Activated naive CD4-positive, alpha-beta T cell treated with anti-CD3 and anti-CD28 coated beads, Interleukin-2, amount 50 U/mL, for 72 hours (primary cell): ENCODE data around the gene SEMA6C. TPM values are rescaled to one million over a fixed set of nuclear protein-coding genes. Genes with fewer than 3 reads are reported as not detected.
A peak's percentile ranks its signal among the peaks of the same experiment; 100 is the strongest.

ENCODE experiments used
- ATAC-seq, 2 donors: fragments of 150-1000 bp; cut with Tn5 transposase; 2 replicates each; pipeline ENCODE4 v1.10.0; 2021; ENCODE audit warnings: mild to moderate bottlenecking in 2 of 2, moderate library complexity in 2 of 2
- DNase-seq, 2 donors: peaks; one replicate each; pipeline ENCODE4 v3.0.0; 2021 to 2022; ENCODE audit warnings: low spot score in 2 of 2
- H3K27ac Mint-ChIP-seq, 2 donors: one replicate each; pipeline ENCODE4 v1.8.0; 2022; ENCODE audit warnings: mild to moderate bottlenecking in 2 of 2, mixed read lengths in 2 of 2
- H3K36me3 Mint-ChIP-seq, 2 donors: one replicate each; pipeline ENCODE4 v1.8.0; 2022; ENCODE audit warnings: mixed read lengths in 2 of 2
- H3K9me3 Mint-ChIP-seq, 2 donors: one replicate each; pipeline ENCODE4 v1.8.0; 2022; ENCODE audit warnings: mixed read lengths in 2 of 2
- total RNA-seq, 2 donors: library from RNA; stranded (reverse); gene quantifications; one replicate each; pipeline ENCODE4 v1.2.3, GENCODE V29; 2022

Gene SEMA6C
- total RNA-seq, 2 donors from 2014 or later: 2.8 to 7.1 TPM

DNA sequence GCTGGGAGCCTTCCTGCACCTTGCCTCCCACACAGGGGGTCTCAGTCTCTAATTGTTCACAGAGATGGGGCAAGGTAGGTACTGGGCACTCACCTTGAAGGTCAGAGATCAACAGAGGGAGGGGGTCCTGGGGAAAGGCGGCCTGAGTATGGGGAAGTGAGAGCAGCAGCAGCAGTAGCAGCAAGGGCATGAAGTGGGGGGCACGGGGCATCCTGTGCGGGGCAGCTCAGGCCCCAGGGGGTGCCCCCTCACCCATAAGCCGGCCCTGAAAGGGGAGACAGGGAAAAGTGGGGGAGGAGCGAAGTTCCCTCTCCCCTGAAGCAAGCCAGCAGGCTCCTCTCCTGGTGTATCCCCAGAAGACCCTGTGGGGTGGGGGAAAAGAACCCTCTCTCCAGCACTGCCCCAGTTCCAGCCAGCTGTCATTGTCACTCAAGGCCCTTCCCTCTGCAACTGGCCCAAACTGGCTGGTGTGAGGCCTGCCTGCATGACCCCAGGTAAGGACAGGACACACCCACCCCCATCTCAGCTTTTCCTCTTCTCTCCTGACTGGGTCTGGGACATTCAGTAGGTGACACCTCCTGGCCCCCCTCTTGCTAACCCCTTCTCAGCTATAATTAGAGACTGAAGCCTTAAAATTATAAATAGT is 3.9 kb downstream of the SEMA6C start:
- DNase-seq (no peak), ATAC-seq (no peak)
- H3K27ac Mint-ChIP-seq: no peak overlapping the region
- H3K36me3 Mint-ChIP-seq: no peaks in the 10 kb centered on the region
- no peaks in the 10 kb centered on the region for H3K9me3 Mint-ChIP-seq

GRCh38 chr1:151137789-151138188 is 8.6 kb downstream of the SEMA6C start:
- Mint-ChIP-seq H3K36me3 (no peaks in the 10 kb centered on the region), H3K9me3 (no peaks in the 10 kb centered on the region), H3K27ac (no peak overlapping the region)
- ATAC-seq (no peak), DNase-seq (no peak)

DNA sequence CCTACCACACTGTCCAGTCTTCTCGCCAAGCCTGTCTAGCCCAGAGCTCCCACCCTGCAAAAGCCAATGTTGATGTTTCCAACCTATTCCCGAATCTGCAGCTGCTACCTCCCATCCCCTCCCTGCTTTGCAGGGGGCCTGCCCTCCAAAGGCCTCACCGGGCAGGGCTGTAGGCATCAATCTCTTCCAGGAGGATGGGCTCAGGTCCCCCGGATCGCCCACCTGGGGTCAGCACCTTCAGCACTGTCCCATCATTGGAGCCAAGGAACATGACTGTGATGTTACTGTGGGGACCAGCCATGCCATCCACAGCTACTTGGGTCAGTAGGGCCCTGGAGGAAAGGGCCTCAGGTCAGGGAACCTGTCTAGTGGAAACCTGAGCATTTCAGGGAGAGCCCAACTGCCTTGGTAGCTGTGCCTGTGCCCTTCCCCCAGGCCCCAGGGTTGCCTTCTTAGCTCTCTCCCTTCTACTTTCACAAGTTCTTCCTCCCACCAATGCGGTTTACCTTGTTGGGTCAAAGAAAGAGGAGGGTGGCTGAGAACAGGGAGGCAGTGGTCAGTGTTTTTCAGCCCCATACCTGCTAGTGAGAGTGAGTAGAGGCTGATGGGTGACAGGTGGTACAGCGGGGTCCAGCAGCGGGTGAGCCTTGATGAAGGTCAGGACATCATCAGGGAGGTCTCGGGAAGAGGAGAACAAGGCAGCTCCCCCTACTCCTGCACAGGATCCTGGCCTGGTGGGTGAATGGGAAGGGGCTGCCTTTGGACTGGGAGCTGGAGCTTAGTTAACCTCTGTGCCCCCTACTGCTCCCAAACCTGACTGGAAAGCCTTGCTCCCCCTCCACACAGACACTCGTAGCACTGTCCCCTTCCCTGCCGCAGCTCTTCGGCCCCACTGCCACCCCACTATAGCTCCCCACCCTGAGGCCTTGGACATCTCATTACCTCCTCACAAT is 10.7 kb downstream of the SEMA6C start:
- ATAC-seq: no peak
- H3K36me3 Mint-ChIP-seq: no peaks in the 10 kb centered on the region
- DNase-seq: no peak
- H3K9me3 Mint-ChIP-seq: no peaks in the 10 kb centered on the region
- peak overlapping the region in 1 of 2 donors; percentile 4 for H3K27ac Mint-ChIP-seq

GRCh38 chr1:151134991-151135390 is 11.4 kb downstream of the SEMA6C start:
- Mint-ChIP-seq H3K9me3 (no peaks in the 10 kb centered on the region), H3K27ac (peak overlapping the region in 1 of 2 donors; percentile 46), H3K36me3 (no peaks in the 10 kb centered on the region)
- no peak for ATAC-seq
- no peak for DNase-seq

DNA sequence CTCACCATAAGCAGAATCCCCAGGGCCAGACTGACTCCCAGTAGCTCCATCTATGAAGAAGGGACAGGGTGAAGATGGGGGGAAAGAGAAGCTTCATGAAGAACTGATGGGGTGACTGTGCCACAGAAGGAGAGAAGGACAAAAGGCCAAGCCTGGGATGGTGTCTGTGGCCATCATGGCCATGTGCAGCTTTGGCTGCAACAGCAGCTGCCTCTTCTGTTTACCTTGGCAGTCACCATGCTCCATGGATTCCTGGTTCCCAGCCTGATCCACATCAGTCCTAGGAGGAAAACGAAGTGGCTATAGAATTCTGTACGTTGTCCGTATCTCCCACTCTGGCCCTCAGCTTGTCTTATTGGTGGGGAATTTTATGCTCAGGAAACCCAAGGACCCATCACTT is 12.0 kb downstream of the SEMA6C start:
- no peak overlapping the region for H3K27ac Mint-ChIP-seq
- ATAC-seq (no peak), DNase-seq (no peak)
- no peaks in the 10 kb centered on the region for H3K36me3 Mint-ChIP-seq
- H3K9me3 Mint-ChIP-seq: no peaks in the 10 kb centered on the region

DNA sequence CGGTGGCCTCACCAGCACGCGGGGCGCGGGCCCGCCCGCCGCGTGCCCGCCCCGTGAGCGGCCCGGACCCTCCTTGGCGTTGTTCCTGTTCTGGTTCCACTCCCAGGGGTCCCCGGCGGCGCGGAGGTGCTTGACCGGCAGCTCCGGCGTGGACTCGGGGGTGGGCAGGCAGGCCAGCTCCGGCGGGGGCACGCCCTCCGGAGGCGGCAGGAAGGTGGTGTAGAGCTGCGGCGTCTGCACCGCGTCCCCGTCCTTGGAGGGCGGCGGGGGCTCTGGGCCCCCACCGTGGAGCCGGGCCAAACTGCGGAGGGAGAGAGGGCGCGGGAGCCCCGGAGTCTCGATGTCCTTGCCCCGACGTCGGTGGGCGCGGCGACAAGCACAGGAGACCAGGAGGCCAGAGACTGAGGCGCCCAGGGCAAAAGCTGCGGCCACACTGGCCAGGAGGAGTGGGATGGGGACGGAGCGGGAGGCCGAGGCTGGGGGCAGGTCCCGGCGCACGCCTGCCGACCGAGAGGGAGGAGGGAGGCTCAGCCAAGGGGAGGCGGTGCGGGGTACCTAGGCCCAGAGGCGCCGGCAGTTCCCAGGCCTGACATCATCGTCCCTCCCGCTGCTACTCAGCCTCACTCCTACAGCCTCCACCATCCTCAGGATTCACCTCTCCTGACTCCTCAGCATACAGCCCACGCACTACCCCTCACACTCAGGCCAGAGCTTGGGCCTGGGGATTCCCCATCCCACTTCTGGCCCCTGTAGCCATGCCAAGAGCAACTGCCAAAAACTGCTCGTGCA is 13.2 kb downstream of the SEMA6C start:
- Mint-ChIP-seq H3K27ac (no peak overlapping the region), H3K9me3 (no peaks in the 10 kb centered on the region), H3K36me3 (no peaks in the 10 kb centered on the region)
- no peak for ATAC-seq
- peak in 1 of 2 donors; percentile 55 for DNase-seq

GRCh38 chr1:151132335-151133017 is 14.0 kb downstream of the SEMA6C start:
- ATAC-seq: no peak

GRCh38 chr1:151131701-151132334 is 14.6 kb downstream of the SEMA6C start:
- peak overlapping the region; percentile 60 to 68 for H3K27ac Mint-ChIP-seq
- no peaks in the 10 kb centered on the region for H3K36me3 Mint-ChIP-seq
- peak in 1 of 2 donors; percentile 40 for DNase-seq
- no peak for ATAC-seq
- H3K9me3 Mint-ChIP-seq: no peaks in the 10 kb centered on the region

More at GRCh38 chr1:151132335-151133017, 14.0 kb downstream of the SEMA6C start:
- Mint-ChIP-seq H3K9me3 (no peaks in the 10 kb centered on the region), H3K36me3 (no peaks in the 10 kb centered on the region), H3K27ac (no peak overlapping the region)
- DNase-seq: peak in 1 of 2 donors; percentile 44

DNA sequence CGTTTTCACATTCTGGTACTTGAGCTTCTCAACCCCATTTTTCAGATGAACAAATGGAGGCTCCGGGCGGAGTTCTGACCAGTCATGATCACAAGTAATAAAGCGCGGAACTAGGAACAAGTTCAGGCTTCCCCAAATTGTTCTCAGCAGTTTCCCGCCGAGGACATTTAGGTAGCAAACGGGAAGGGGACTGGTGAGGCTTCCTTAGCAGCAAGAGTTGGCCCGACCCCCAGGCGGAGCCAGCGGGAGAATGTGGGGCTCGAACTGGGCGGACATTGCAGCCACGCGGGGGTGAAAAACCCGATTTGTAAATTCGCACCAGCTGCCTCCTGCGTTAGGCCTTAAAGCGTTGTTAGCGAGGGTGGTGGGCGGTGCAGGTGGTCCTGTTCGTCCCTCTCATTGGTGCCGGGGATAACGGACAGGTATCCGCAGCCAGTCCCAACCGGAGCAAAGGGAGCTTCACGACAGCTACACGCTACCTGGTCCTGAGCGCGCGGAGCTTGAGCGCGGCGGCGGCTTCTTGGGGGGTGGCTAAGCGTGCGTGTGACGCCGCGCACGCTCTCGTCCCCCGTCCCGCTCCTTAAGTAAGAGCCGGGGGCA is 15.3 kb downstream of the SEMA6C start:
- Mint-ChIP-seq H3K27ac (peak overlapping the region; percentile 26 to 60), H3K36me3 (no peaks in the 10 kb centered on the region), H3K9me3 (no peaks in the 10 kb centered on the region)
- ATAC-seq: peak; percentile 97 to 100
- DNase-seq: peak; percentile 76 to 81

GRCh38 chr1:151128800-151129199 is 17.6 kb downstream of the SEMA6C start:
- H3K36me3 Mint-ChIP-seq: no peaks in the 10 kb centered on the region
- no peak overlapping the region for H3K27ac Mint-ChIP-seq
- ATAC-seq (no peak), DNase-seq (no peak)
- H3K9me3 Mint-ChIP-seq: no peaks in the 10 kb centered on the region

GRCh38 chr1:151124763-151125403 is 21.5 kb downstream of the SEMA6C start:
- Mint-ChIP-seq H3K36me3 (no peaks in the 10 kb centered on the region), H3K27ac (peak overlapping the region in 1 of 2 donors; percentile 45), H3K9me3 (no peaks in the 10 kb centered on the region)
- no peak for ATAC-seq
- DNase-seq: no peak

- no peak overlapping the region for H3K27ac Mint-ChIP-seq
- H3K9me3 Mint-ChIP-seq: no peaks in the 10 kb centered on the region
- DNase-seq (no peak), ATAC-seq (no peak)
- no peaks in the 10 kb centered on the region for H3K36me3 Mint-ChIP-seq
These were observed 32.6 kb downstream of the SEMA6C start for GRCh38 chr1:151113877-151114276.

- no peaks in the 10 kb centered on the region for H3K36me3 Mint-ChIP-seq
- ATAC-seq (no peak), DNase-seq (no peak)
- no peaks in the 10 kb centered on the region for H3K9me3 Mint-ChIP-seq
- H3K27ac Mint-ChIP-seq: no peak overlapping the region
These were observed 38.1 kb downstream of the SEMA6C start for GRCh38 chr1:151108331-151108730.

DNA sequence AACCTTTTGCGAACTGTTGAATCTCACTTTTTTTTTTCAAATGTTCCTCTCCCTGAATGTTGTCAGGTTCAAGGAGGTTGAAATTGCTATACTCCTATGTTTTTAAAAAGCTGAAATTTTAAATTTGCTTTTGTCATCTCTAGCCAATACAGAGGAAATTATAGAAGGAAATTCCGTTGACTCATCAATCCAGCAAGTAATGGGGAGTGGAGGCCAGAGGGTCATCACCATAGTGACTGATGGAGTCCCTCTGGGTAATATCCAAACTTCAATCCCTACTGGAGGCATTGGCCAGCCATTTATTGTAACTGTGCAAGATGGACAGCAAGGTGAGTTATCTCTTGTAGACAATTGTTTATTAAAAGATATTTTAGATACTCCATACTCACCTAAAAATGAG is 39.5 kb downstream of the SEMA6C start:
- DNase-seq: no peak
- Mint-ChIP-seq H3K9me3 (no peaks in the 10 kb centered on the region), H3K27ac (no peak overlapping the region), H3K36me3 (no peaks in the 10 kb centered on the region)
- no peak for ATAC-seq

GRCh38 chr1:151104630-151105029 is 41.8 kb downstream of the SEMA6C start:
- ATAC-seq (no peak), DNase-seq (no peak)
- Mint-ChIP-seq H3K27ac (no peak overlapping the region), H3K36me3 (no peaks in the 10 kb centered on the region), H3K9me3 (no peaks in the 10 kb centered on the region)
